ENCODE results near the gene AMZ1. TPM values are rescaled to one million over a fixed set of nuclear protein-coding genes. Genes with fewer than 3 reads are reported as not detected.

The AMZ1 gene
- total RNA-seq, 2 donors from 2014 or later = 0.66 to 1.6 TPM

GRCh38 chr7:2715341-2716231, 27.6 kb downstream of the AMZ1 start:
- no peak for TF ChIP-seq CTCF (conservative IDR thresholded peaks at IDR 0.05)
- H3K36me3 ChIP-seq (ENCODE audit: control insufficient read depth, insufficient read depth, low read length) = peaks cover 9% of the 10 kb centered on the region
- H3K4me1 ChIP-seq (ENCODE audit: control insufficient read depth, insufficient read depth, low read length) = no peaks in the 10 kb centered on the region
- no peak overlapping the region for H3K4me3 Mint-ChIP-seq
- no peaks in the 10 kb centered on the region for H3K27me3 ChIP-seq (ENCODE audit: control insufficient read depth, insufficient read depth, low read length, poor library complexity, severe bottlenecking)
- no peaks in the 10 kb centered on the region for H3K9me3 ChIP-seq (ENCODE audit: control insufficient read depth, low read length)
- DNase-seq = no peak
- H3K27ac Mint-ChIP-seq = no peak overlapping the region
- H3K4me1 Mint-ChIP-seq = no peaks in the 10 kb centered on the region
- no peak overlapping the region for H3K27ac ChIP-seq (ENCODE audit: low read depth, low read length)
- 91 to 92% methylated on average over 20 to 22 of the region's 22 CpGs for WGBS, 2 experiments (ENCODE audit: insufficient coverage in 1 of 2, insufficient read length in 1 of 2)
- no peaks in the 10 kb centered on the region for H3K9me3 Mint-ChIP-seq
- no peak overlapping the region for H3K9ac ChIP-seq (ENCODE audit: extremely low read depth, low read length, poor library complexity, severe bottlenecking)
- no peaks in the 10 kb centered on the region for H3K27me3 Mint-ChIP-seq (ENCODE audit: insufficient read depth)
- H3K36me3 Mint-ChIP-seq (ENCODE audit: low read depth) = peaks cover 49% of the 10 kb centered on the region
- H3K4me3 ChIP-seq (ENCODE audit: low read length) = no peak overlapping the region

- no peak overlapping the region for H3K9ac ChIP-seq (ENCODE audit: extremely low read depth, low read length, poor library complexity, severe bottlenecking)
These were observed 28.5 kb downstream of the AMZ1 start for GRCh38 chr7:2716488-2716887.

GRCh38 chr7:2716906-2717292, 28.9 kb downstream of the AMZ1 start:
- H3K27ac ChIP-seq (ENCODE audit: low read depth, low read length) = no peak overlapping the region
- no peaks in the 10 kb centered on the region for H3K9me3 Mint-ChIP-seq
- 87 to 98% methylated on average over 11 to 20 of the region's 20 CpGs for WGBS, 2 experiments (ENCODE audit: insufficient coverage in 1 of 2, insufficient read length in 1 of 2)
- H3K4me1 Mint-ChIP-seq = no peaks in the 10 kb centered on the region
- H3K27me3 ChIP-seq (ENCODE audit: control insufficient read depth, insufficient read depth, low read length, poor library complexity, severe bottlenecking) = no peaks in the 10 kb centered on the region
- DNase-seq = peak; percentile 33
- peaks cover 9% of the 10 kb centered on the region for H3K36me3 ChIP-seq (ENCODE audit: control insufficient read depth, insufficient read depth, low read length)
- H3K4me3 ChIP-seq (ENCODE audit: low read length) = no peak overlapping the region
- H3K36me3 Mint-ChIP-seq (ENCODE audit: low read depth) = peaks cover 49% of the 10 kb centered on the region
- H3K27ac Mint-ChIP-seq = no peak overlapping the region
- no peaks in the 10 kb centered on the region for H3K9me3 ChIP-seq (ENCODE audit: control insufficient read depth, low read length)
- no peak for TF ChIP-seq CTCF (conservative IDR thresholded peaks at IDR 0.05)
- no peaks in the 10 kb centered on the region for H3K4me1 ChIP-seq (ENCODE audit: control insufficient read depth, insufficient read depth, low read length)
- H3K27me3 Mint-ChIP-seq (ENCODE audit: insufficient read depth) = no peaks in the 10 kb centered on the region
- H3K9ac ChIP-seq (ENCODE audit: extremely low read depth, low read length, poor library complexity, severe bottlenecking) = no peak overlapping the region
- no peak overlapping the region for H3K4me3 Mint-ChIP-seq

More at GRCh38 chr7:2716488-2716887, 28.5 kb downstream of the AMZ1 start:
- Histone ChIP-seq H3K27me3 (ENCODE audit: control insufficient read depth, insufficient read depth, low read length, poor library complexity, severe bottlenecking) (no peaks in the 10 kb centered on the region), H3K9me3 (ENCODE audit: control insufficient read depth, low read length) (no peaks in the 10 kb centered on the region), H3K36me3 (ENCODE audit: control insufficient read depth, insufficient read depth, low read length) (peaks cover 9% of the 10 kb centered on the region), H3K4me3 (ENCODE audit: low read length) (no peak overlapping the region), H3K4me1 (ENCODE audit: control insufficient read depth, insufficient read depth, low read length) (no peaks in the 10 kb centered on the region), H3K27ac (ENCODE audit: low read depth, low read length) (no peak overlapping the region)
- no peak overlapping the region for H3K4me3 Mint-ChIP-seq
- H3K27me3 Mint-ChIP-seq (ENCODE audit: insufficient read depth) = no peaks in the 10 kb centered on the region
- H3K36me3 Mint-ChIP-seq (ENCODE audit: low read depth) = peaks cover 49% of the 10 kb centered on the region
- WGBS, 2 experiments (ENCODE audit: insufficient coverage in 1 of 2, insufficient read length in 1 of 2) = 95 to 96% methylated on average over 9 to 11 of the region's 11 CpGs
- no peaks in the 10 kb centered on the region for H3K9me3 Mint-ChIP-seq
- TF ChIP-seq CTCF (conservative IDR thresholded peaks at IDR 0.05) = no peak
- no peaks in the 10 kb centered on the region for H3K4me1 Mint-ChIP-seq
- peak; percentile 35 for DNase-seq
- no peak overlapping the region for H3K27ac Mint-ChIP-seq

All from endodermal cell (in vitro differentiated cells).